Panc1 (cell line): ENCODE results near the gene SSC5D.

Experiments
- CTCF ChIP-seq: fragments of 450-650 bp; IDR thresholded peaks from 2 replicates; pipeline ENCODE4 v1.5.1; 2017; ENCODE audit warnings: mild to moderate bottlenecking
- REST ChIP-seq, 2 experiments: IDR thresholded peaks; 2 replicates each; pipeline ENCODE4 v1.6.1; 2011 to 2012; ENCODE audit warnings: low read depth in 2 of 2, control low read depth in 1 of 2, low read length in 1 of 2, mild to moderate bottlenecking in 1 of 2, moderate library complexity in 1 of 2; ENCODE audit not compliant: insufficient read depth in 1 of 2

GRCh38 chr19:55520691-55521292 lies 32.6 kb downstream of the SSC5D start:
- TF ChIP-seq CTCF: no peak
- no peak for TF ChIP-seq REST (IDR thresholded peaks at IDR 0.05; ENCODE audit: insufficient read depth in 1 of 2, low read depth in 2 of 2, low read length in 1 of 2)
